ENCODE results near the gene UGT1A1. TPM values are rescaled to one million over a fixed set of nuclear protein-coding genes. Genes with fewer than 3 reads are reported as not detected.

UGT1A1 gene
- total and polyA plus RNA-seq, 2 of the 13 experiments (the other 11 are each of a cell fraction or from before 2014, with no cell fraction given) = 0.69 to 0.75 TPM

DNA sequence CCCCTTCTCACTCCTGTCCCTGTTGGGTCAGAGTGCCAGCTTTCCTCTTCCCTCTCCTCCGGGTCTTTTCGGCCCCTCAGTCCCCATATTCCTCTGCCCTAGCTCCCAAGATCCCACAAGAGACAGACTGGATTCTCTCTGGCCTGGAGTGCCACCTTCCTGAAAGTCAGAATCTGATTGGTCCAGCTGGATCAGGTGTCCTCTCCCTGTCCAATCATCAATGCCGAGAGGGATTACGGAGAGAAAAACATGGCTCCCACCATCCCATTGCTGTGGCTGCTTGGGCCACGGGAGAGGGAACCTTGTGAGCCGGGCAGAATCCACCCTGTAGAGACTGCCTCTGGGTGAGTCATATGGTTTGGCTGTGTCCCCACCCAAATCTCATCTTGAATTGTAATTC lies 15.3 kb downstream of the UGT1A1 start:
- H3K9ac ChIP-seq (ENCODE audit: insufficient read depth, low read depth, low read length) = no peak overlapping the region
- FAIRE-seq (no peak), DNase-seq (ENCODE audit: low spot score) (no peak), ATAC-seq (no peak)
- no peaks in the 10 kb centered on the region for H3K79me2 ChIP-seq (ENCODE audit: insufficient read depth, low read length)
- 57% methylated on average over 6 of the region's 6 CpGs for WGBS (ENCODE audit: low lambda C conversion rate)
- H3K27ac ChIP-seq (ENCODE audit: extremely low read length, insufficient read depth, low read length) = no peak overlapping the region
- H3K27me3 ChIP-seq (ENCODE audit: control insufficient read depth in 1 of 2, insufficient read depth in 2 of 2, low read length in 2 of 2) = peaks cover 3 to 58% of the 10 kb centered on the region in 2 experiments; a peak in 4 of 5 replicates
- ChIA-PET CTCF (ENCODE audit: low intra/inter-chr PET ratio, low total read pairs) (no interaction called here), POLR2A (no interaction called here)
- no peak overlapping the region for H3K4me3 ChIP-seq (replicated peaks in 1 of 3; ENCODE audit: insufficient read depth in 1 of 3, low read depth in 2 of 3, low read length in 3 of 3)
- H2AFZ ChIP-seq (ENCODE audit: low read length) = no peak overlapping the region
- no peaks in the 10 kb centered on the region for H3K36me3 ChIP-seq (replicated peaks in 1 of 2; ENCODE audit: control insufficient read depth in 1 of 2, insufficient read depth in 2 of 2, low read length in 2 of 2)
- no TSS peak for BruUV-seq (replicated peaks)
- TF ChIP-seq, protein P1, sequence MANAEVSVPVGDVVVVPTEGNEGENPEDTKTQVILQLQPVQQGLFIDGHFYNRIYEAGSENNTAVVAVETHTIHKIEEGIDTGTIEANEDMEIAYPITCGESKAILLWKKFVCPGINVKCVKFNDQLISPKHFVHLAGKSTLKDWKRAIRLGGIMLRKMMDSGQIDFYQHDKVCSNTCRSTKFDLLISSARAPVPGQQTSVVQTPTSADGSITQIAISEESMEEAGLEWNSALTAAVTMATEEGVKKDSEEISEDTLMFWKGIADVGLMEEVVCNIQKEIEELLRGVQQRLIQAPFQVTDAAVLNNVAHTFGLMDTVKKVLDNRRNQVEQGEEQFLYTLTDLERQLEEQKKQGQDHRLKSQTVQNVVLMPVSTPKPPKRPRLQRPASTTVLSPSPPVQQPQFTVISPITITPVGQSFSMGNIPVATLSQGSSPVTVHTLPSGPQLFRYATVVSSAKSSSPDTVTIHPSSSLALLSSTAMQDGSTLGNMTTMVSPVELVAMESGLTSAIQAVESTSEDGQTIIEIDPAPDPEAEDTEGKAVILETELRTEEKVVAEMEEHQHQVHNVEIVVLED (CRISPR knock-in tag; IDR thresholded peaks at IDR 0.05; ENCODE audit: borderline replicate concordance) = no peak
- no peak for TF ChIP-seq TGIF2 (CRISPR knock-in tag; IDR thresholded peaks at IDR 0.05)
- no peak for TF ChIP-seq STAT5B (CRISPR knock-in tag; IDR thresholded peaks at IDR 0.05)
- TF ChIP-seq, protein P2, sequence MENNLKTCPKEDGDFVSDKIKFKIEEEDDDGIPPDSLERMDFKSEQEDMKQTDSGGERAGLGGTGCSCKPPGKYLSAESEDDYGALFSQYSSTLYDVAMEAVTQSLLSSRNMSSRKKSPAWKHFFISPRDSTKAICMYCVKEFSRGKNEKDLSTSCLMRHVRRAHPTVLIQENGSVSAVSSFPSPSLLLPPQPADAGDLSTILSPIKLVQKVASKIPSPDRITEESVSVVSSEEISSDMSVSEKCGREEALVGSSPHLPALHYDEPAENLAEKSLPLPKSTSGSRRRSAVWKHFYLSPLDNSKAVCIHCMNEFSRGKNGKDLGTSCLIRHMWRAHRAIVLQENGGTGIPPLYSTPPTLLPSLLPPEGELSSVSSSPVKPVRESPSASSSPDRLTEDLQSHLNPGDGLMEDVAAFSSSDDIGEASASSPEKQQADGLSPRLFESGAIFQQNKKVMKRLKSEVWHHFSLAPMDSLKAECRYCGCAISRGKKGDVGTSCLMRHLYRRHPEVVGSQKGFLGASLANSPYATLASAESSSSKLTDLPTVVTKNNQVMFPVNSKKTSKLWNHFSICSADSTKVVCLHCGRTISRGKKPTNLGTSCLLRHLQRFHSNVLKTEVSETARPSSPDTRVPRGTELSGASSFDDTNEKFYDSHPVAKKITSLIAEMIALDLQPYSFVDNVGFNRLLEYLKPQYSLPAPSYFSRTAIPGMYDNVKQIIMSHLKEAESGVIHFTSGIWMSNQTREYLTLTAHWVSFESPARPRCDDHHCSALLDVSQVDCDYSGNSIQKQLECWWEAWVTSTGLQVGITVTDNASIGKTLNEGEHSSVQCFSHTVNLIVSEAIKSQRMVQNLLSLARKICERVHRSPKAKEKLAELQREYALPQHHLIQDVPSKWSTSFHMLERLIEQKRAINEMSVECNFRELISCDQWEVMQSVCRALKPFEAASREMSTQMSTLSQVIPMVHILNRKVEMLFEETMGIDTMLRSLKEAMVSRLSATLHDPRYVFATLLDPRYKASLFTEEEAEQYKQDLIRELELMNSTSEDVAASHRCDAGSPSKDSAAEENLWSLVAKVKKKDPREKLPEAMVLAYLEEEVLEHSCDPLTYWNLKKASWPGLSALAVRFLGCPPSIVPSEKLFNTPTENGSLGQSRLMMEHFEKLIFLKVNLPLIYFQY (CRISPR knock-in tag; IDR thresholded peaks at IDR 0.05; ENCODE audit: borderline replicate concordance) = no peak
- no peak for TF ChIP-seq SCMH1 (CRISPR knock-in tag; IDR thresholded peaks at IDR 0.05; ENCODE audit: borderline replicate concordance)
- no peak for TF ChIP-seq FOXC1 (CRISPR knock-in tag; IDR thresholded peaks at IDR 0.05; ENCODE audit: borderline replicate concordance)
- no peak for TF ChIP-seq ZNF678 (CRISPR knock-in tag; IDR thresholded peaks at IDR 0.05)
- TF ChIP-seq, protein P3, sequence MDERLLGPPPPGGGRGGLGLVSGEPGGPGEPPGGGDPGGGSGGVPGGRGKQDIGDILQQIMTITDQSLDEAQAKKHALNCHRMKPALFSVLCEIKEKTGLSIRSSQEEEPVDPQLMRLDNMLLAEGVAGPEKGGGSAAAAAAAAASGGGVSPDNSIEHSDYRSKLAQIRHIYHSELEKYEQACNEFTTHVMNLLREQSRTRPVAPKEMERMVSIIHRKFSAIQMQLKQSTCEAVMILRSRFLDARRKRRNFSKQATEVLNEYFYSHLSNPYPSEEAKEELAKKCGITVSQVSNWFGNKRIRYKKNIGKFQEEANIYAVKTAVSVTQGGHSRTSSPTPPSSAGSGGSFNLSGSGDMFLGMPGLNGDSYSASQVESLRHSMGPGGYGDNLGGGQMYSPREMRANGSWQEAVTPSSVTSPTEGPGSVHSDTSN (CRISPR knock-in tag; IDR thresholded peaks at IDR 0.05) = no peak
- no peak for TF ChIP-seq ZNF331 (CRISPR knock-in tag; IDR thresholded peaks at IDR 0.05)
- no peaks in the 10 kb centered on the region for H3K4me1 ChIP-seq (ENCODE audit: insufficient read depth, low read length)
- no peaks in the 10 kb centered on the region for H4K20me1 ChIP-seq (ENCODE audit: insufficient read depth, low read length)
- in situ Hi-C loops (cut with HindIII; ENCODE audit: extremely low pct_ligation_motif_present, low pct_unique_long_range_greater_than_20kb) (no loop called here), intact Hi-C loops (cut with micrococcal nuclease; ENCODE audit: unreplicated experiment) (no loop called here)
- peaks cover 5% of the 10 kb centered on the region; the same call in 1 of the 2 replicates for H3K9me3 ChIP-seq (ENCODE audit: low read length)
- no peak overlapping the region for H3K4me2 ChIP-seq (ENCODE audit: low read depth, low read length)
